Liver (tissue), 9 donors: ENCODE measurements around the gene ASCC1. TPM values are rescaled to one million over a fixed set of nuclear protein-coding genes. Genes with fewer than 3 reads are reported as not detected.

Source experiments
- DNase-seq: peaks from one replicate; pipeline ENCODE4 v3.0.0-alpha.2; 2017; ENCODE audit warnings: low spot score
- H3K27ac ChIP-seq, 2 donors: one replicate each; pipeline ENCODE4 v1.7.0; 2013; ENCODE audit warnings: inconsistent platforms in 2 of 2, low read length in 2 of 2, control low read depth in 1 of 2, low read depth in 1 of 2, mild to moderate bottlenecking in 1 of 2
- H3K27me3 ChIP-seq, 4 donors: one replicate each; pipeline versions ENCODE4 v1.6.1 to v1.7.0; 2013; ENCODE audit warnings: low read length in 3 of 4, inconsistent platforms in 1 of 4, mild to moderate bottlenecking in 1 of 4, moderate library complexity in 1 of 4; ENCODE audit not compliant: control insufficient read depth in 4 of 4, insufficient read depth in 4 of 4
- H3K36me3 ChIP-seq, 4 donors: one replicate each; pipeline versions ENCODE4 v1.6.1 to v1.7.0; 2013; ENCODE audit warnings: low read length in 3 of 4, mild to moderate bottlenecking in 3 of 4, low read depth in 1 of 4, moderate library complexity in 1 of 4; ENCODE audit not compliant: control insufficient read depth in 4 of 4, insufficient read depth in 3 of 4
- H3K4me1 ChIP-seq, 4 donors: one replicate each; pipeline versions ENCODE4 v1.6.1 to v1.7.0; 2013; ENCODE audit warnings: low read length in 3 of 4, mild to moderate bottlenecking in 3 of 4, moderate library complexity in 1 of 4; ENCODE audit not compliant: control insufficient read depth in 4 of 4, insufficient read depth in 4 of 4
- H3K4me3 ChIP-seq, 3 donors: one replicate each; pipeline versions ENCODE4 v1.6.1 to v1.7.0; 2013; ENCODE audit warnings: low read length in 3 of 3, control low read depth in 1 of 3, low read depth in 1 of 3, mild to moderate bottlenecking in 1 of 3
- H3K9ac ChIP-seq, 2 donors: one replicate each; pipeline ENCODE4 v1.7.0; 2013; ENCODE audit warnings: low read length in 2 of 2, mild to moderate bottlenecking in 2 of 2, moderate library complexity in 2 of 2, control low read depth in 1 of 2, low read depth in 1 of 2
- H3K9me3 ChIP-seq, 4 donors: one replicate each; pipeline versions ENCODE4 v1.6.1 to v1.7.0; 2013; ENCODE audit warnings: low read length in 3 of 4; ENCODE audit not compliant: control insufficient read depth in 4 of 4
- EGR1 ChIP-seq, 2 donors: IDR thresholded peaks; 2 replicates each; pipeline ENCODE4 v1.6.1; 2016 to 2018; ENCODE audit warnings: antibody characterized with exemption in 2 of 2, low read depth in 2 of 2
- FOXA1 ChIP-seq: IDR thresholded peaks from 2 replicates; pipeline ENCODE4 v1.6.1; 2016; ENCODE audit warnings: antibody characterized with exemption
- FOXA2 ChIP-seq: IDR thresholded peaks from 2 replicates; pipeline ENCODE4 v1.6.1; 2016; ENCODE audit warnings: antibody characterized with exemption
- GABPA ChIP-seq, 2 donors: IDR thresholded peaks in 1 of 2; conservative IDR thresholded peaks in 1 of 2; 2 replicates each; pipeline ENCODE4 v1.6.1; 2016; ENCODE audit warnings: antibody characterized with exemption in 2 of 2, mild to moderate bottlenecking in 1 of 2, moderate library complexity in 1 of 2
- HNF4A ChIP-seq, 2 donors: conservative IDR thresholded peaks; 2 replicates each; pipeline ENCODE4 v1.6.1; 2016; ENCODE audit warnings: antibody characterized with exemption in 2 of 2, mild to moderate bottlenecking in 2 of 2
- HNF4G ChIP-seq: IDR thresholded peaks from 2 replicates; pipeline ENCODE4 v1.6.1; 2016; ENCODE audit warnings: antibody characterized with exemption
- JUND ChIP-seq, 2 donors: IDR thresholded peaks; 2 replicates each; pipeline ENCODE4 v1.6.1; 2016; ENCODE audit warnings: antibody characterized with exemption in 2 of 2
- NR2F2 ChIP-seq: IDR thresholded peaks from 2 replicates; pipeline ENCODE4 v1.6.1; 2016; ENCODE audit warnings: antibody characterized with exemption
- RAD21 ChIP-seq, 2 donors: IDR thresholded peaks; 2 replicates each; pipeline ENCODE4 v1.6.1; 2016; ENCODE audit warnings: antibody characterized with exemption in 2 of 2, mild to moderate bottlenecking in 2 of 2
- RXRA ChIP-seq, 2 donors: IDR thresholded peaks; 2 replicates each; pipeline ENCODE4 v1.6.1; 2017 to 2018; ENCODE audit warnings: antibody characterized with exemption in 2 of 2, mild to moderate bottlenecking in 1 of 2
- SP1 ChIP-seq: IDR thresholded peaks from 2 replicates; pipeline ENCODE4 v1.6.1; 2018; ENCODE audit warnings: antibody characterized with exemption, mild to moderate bottlenecking
- WGBS: extraction: QIAGEN DNeasy Blood & Tissue Kit; methylation state at CpG from one replicate; pipeline ENCODE4 v1.1.7; 2013; 5-methylcytosine and 5-hydroxymethylcytosine counted together
- polyA plus RNA-seq, 2 donors: library from polyadenylated mRNA; stranded (reverse) in 1 of 2; unstranded in 1 of 2; fragments of 200-250 nt in 1 of 2; fragments of >200 nt in 1 of 2; fragmentation: Nextera tagmentation in 1 of 2; extraction: Ambion mirVana in 1 of 2; gene quantifications; one replicate each; pipeline versions ENCODE4 v1.2.1 to v1.2.3, GENCODE V29; 2013 to 2015
- total RNA-seq, 2 donors: library from RNA; depleted of rRNA; stranded (reverse); fragments of >200 nt; gene quantifications; one replicate each; pipeline ENCODE4 v1.2.3, GENCODE V29; 2014
- TF ChIP-seq, protein P1 (sequence below): IDR thresholded peaks from 2 replicates; pipeline ENCODE4 v1.6.1; 2016; ENCODE audit warnings: antibody characterized with exemption, mild to moderate bottlenecking
- TF ChIP-seq, protein P2 (sequence below): IDR thresholded peaks from 2 replicates; pipeline ENCODE4 v1.6.1; 2016; ENCODE audit warnings: antibody characterized with exemption
- TF ChIP-seq, protein P3 (sequence below): IDR thresholded peaks from 2 replicates; pipeline ENCODE4 v1.6.1; 2016; ENCODE audit warnings: antibody characterized with exemption
- TF ChIP-seq, protein P4 (sequence below): IDR thresholded peaks from 2 replicates; pipeline ENCODE4 v1.6.1; 2016; ENCODE audit warnings: antibody characterized with exemption
- donor health status: healthy.
- donor health status: healthy.
- donor health status: healthy.
- donor health status: healthy.
- donor health status: healthy.

Gene ASCC1
- total and polyA plus RNA-seq, 4 donors: 6.9 to 13.9 (median 10.2) TPM

DNA sequence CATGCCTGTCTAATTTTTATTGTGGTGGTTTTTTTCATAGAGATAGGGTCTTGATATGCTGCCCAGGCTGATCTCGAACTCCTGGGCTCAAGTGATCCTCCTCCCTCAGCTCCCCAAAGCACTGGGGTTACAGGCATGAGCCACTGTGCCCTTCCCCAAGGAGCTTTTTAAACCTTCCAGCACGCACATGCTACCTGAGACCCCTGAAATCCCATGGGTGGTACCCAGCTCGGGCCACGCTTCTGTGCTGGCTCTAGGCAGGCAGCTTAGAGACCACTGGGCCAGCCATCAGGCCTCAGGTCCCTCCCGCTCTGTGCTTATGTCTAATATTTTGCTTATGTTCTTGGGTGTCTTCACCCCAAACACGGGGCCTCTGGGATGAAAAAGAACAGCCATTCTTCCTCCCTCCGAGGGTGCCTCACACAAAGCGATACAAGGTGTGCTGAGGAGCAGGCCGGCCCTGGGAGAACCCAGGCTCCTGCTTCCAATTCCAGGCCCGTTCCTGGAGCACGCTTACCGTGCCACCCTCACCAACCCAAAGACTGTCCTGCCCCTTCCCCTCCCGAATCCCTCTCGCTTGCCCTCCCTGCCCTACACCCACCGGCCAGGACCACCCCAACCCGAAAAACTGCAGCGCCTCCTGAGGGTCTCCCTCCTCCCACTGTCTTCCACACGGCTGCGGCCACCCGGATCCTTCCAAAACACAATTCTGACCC is 138.6 kb downstream of the ASCC1 start:
- WGBS: 93% methylated on average over 20 of the region's 20 CpGs
- Histone ChIP-seq H3K4me1 (no peaks in the 10 kb centered on the region), H3K9me3 (no peaks in the 10 kb centered on the region), H3K36me3 (no peaks in the 10 kb centered on the region), H3K4me3 (no peak overlapping the region), H3K9ac (no peak overlapping the region), H3K27me3 (no peaks in the 10 kb centered on the region), H3K27ac (no peak overlapping the region)
- TF ChIP-seq NR2F2 (no peak), JUND (IDR thresholded peaks at IDR 0.05) (no peak), EGR1 (IDR thresholded peaks at IDR 0.05; ENCODE audit: low read depth in 2 of 2) (no peak), HNF4A (conservative IDR thresholded peaks at IDR 0.05) (no peak), FOXA1 (no peak), RAD21 (IDR thresholded peaks at IDR 0.05) (no peak), SP1 (no peak), FOXA2 (no peak), HNF4G (no peak), RXRA (IDR thresholded peaks at IDR 0.05) (no peak), GABPA (IDR thresholded peaks at IDR 0.05 in 1 of 2, conservative IDR thresholded peaks at IDR 0.05 in 1 of 2) (no peak)
- TF ChIP-seq, protein P1, sequence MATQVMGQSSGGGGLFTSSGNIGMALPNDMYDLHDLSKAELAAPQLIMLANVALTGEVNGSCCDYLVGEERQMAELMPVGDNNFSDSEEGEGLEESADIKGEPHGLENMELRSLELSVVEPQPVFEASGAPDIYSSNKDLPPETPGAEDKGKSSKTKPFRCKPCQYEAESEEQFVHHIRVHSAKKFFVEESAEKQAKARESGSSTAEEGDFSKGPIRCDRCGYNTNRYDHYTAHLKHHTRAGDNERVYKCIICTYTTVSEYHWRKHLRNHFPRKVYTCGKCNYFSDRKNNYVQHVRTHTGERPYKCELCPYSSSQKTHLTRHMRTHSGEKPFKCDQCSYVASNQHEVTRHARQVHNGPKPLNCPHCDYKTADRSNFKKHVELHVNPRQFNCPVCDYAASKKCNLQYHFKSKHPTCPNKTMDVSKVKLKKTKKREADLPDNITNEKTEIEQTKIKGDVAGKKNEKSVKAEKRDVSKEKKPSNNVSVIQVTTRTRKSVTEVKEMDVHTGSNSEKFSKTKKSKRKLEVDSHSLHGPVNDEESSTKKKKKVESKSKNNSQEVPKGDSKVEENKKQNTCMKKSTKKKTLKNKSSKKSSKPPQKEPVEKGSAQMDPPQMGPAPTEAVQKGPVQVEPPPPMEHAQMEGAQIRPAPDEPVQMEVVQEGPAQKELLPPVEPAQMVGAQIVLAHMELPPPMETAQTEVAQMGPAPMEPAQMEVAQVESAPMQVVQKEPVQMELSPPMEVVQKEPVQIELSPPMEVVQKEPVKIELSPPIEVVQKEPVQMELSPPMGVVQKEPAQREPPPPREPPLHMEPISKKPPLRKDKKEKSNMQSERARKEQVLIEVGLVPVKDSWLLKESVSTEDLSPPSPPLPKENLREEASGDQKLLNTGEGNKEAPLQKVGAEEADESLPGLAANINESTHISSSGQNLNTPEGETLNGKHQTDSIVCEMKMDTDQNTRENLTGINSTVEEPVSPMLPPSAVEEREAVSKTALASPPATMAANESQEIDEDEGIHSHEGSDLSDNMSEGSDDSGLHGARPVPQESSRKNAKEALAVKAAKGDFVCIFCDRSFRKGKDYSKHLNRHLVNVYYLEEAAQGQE: no peak
- TF ChIP-seq, protein P2, sequence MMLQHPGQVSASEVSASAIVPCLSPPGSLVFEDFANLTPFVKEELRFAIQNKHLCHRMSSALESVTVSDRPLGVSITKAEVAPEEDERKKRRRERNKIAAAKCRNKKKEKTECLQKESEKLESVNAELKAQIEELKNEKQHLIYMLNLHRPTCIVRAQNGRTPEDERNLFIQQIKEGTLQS: no peak
- TF ChIP-seq, protein P3, sequence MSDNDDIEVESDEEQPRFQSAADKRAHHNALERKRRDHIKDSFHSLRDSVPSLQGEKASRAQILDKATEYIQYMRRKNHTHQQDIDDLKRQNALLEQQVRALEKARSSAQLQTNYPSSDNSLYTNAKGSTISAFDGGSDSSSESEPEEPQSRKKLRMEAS: no peak
- DNase-seq: no peak

DNA sequence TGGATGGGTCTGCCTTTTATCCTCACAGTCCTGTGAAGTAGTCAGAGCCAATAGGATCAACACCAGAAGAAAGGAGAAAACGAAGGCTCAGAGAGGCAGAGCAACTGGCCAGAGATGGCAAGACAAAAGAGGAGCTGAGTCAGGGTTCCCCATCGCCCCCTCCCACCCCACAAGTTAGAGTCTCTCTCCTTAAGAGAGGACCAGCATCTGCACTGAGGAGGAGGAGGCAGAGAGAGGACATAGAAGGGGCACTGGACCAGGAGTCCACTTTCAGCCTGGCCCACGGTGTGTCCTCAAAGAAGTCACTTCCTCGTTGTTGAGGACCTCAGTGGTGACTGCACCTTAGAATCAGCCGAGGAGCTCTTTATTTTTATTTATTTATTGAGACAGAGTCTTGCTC is 139.3 kb downstream of the ASCC1 start:
- no peak for DNase-seq
- no peaks in the 10 kb centered on the region for H3K27me3 ChIP-seq

More for the DNA sequence above, 139.3 kb downstream of the ASCC1 start:
- WGBS: 68% methylated on average over 5 of the region's 5 CpGs
- H3K36me3 ChIP-seq: no peaks in the 10 kb centered on the region
- TF ChIP-seq, protein P4, sequence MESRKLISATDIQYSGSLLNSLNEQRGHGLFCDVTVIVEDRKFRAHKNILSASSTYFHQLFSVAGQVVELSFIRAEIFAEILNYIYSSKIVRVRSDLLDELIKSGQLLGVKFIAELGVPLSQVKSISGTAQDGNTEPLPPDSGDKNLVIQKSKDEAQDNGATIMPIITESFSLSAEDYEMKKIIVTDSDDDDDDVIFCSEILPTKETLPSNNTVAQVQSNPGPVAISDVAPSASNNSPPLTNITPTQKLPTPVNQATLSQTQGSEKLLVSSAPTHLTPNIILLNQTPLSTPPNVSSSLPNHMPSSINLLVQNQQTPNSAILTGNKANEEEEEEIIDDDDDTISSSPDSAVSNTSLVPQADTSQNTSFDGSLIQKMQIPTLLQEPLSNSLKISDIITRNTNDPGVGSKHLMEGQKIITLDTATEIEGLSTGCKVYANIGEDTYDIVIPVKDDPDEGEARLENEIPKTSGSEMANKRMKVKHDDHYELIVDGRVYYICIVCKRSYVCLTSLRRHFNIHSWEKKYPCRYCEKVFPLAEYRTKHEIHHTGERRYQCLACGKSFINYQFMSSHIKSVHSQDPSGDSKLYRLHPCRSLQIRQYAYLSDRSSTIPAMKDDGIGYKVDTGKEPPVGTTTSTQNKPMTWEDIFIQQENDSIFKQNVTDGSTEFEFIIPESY: no peak
- H3K9ac ChIP-seq: no peak overlapping the region
- H3K9me3 ChIP-seq: no peaks in the 10 kb centered on the region
- no peak overlapping the region for H3K4me3 ChIP-seq
- H3K4me1 ChIP-seq: no peaks in the 10 kb centered on the region
- H3K27ac ChIP-seq: no peak overlapping the region
